H9 (cell line): ENCODE data around the gene COL4A1. TPM values are rescaled to one million over a fixed set of nuclear protein-coding genes. Genes with fewer than 3 reads are reported as not detected.
A peak's percentile ranks its signal among the peaks of the same experiment; 100 is the strongest.

Experiments used
- DNase-seq: peaks from one replicate; pipeline ENCODE4 v3.0.0-alpha.2; 2017
- H2AFZ ChIP-seq: one replicate; pipeline ENCODE4 v1.6.1; 2013; ENCODE audit warnings: mild to moderate bottlenecking, low read length, control low read depth, moderate library complexity
- H2AK5ac ChIP-seq: 2 replicates; pipeline ENCODE4 v1.6.1; 2013; ENCODE audit warnings: low read length, control low read depth, mixed read lengths; ENCODE audit not compliant: insufficient read length
- H2BK120ac ChIP-seq: one replicate; pipeline ENCODE4 v1.6.1; 2013; ENCODE audit warnings: low read depth, mild to moderate bottlenecking, low read length, control low read depth, inconsistent platforms; ENCODE audit not compliant: poor library complexity, severe bottlenecking
- H2BK12ac ChIP-seq: 2 replicates; pipeline ENCODE4 v1.6.1; 2013; ENCODE audit warnings: low read length, control low read depth, mixed read lengths, low read depth; ENCODE audit not compliant: insufficient read length
- H2BK15ac ChIP-seq: 2 replicates; pipeline ENCODE4 v1.6.1; 2013; ENCODE audit warnings: low read depth, low read length, control low read depth
- H2BK20ac ChIP-seq: one replicate; pipeline ENCODE4 v1.6.1; 2013; ENCODE audit warnings: low read depth, mild to moderate bottlenecking, low read length, control low read depth, inconsistent platforms; ENCODE audit not compliant: poor library complexity, severe bottlenecking
- H2BK5ac ChIP-seq: 2 replicates; pipeline ENCODE4 v1.6.1; 2013; ENCODE audit warnings: low read length, control low read depth, mixed read lengths; ENCODE audit not compliant: insufficient read length
- H3K14ac ChIP-seq: 2 replicates; pipeline ENCODE4 v1.6.1; 2013; ENCODE audit warnings: low read length, control low read depth; ENCODE audit not compliant: insufficient read depth
- H3K18ac ChIP-seq: 2 replicates; pipeline ENCODE4 v1.6.1; 2013; ENCODE audit warnings: low read depth, mild to moderate bottlenecking, mixed read lengths, low read length, control low read depth; ENCODE audit not compliant: insufficient read length
- H3K23ac ChIP-seq: 2 replicates; pipeline ENCODE4 v1.6.1; 2013; ENCODE audit warnings: low read length, control low read depth, mixed read lengths, low read depth; ENCODE audit not compliant: insufficient read length
- H3K23me2 ChIP-seq: 2 replicates; pipeline ENCODE4 v1.6.1; 2013; ENCODE audit warnings: low read depth, mild to moderate bottlenecking, mixed read lengths, low read length, control low read depth; ENCODE audit not compliant: insufficient read length, poor library complexity, severe bottlenecking
- H3K27ac ChIP-seq: 2 replicates; pipeline ENCODE4 v1.5.1; 2013; ENCODE audit warnings: low read length, control low read depth, mixed read lengths, low read depth; ENCODE audit not compliant: insufficient read length
- H3K27me3 ChIP-seq: 2 replicates; pipeline ENCODE4 v1.6.1; 2013; ENCODE audit warnings: low read length, control low read depth, inconsistent platforms; ENCODE audit not compliant: insufficient read depth
- H3K4ac ChIP-seq: 2 replicates; pipeline ENCODE4 v1.6.1; 2013; ENCODE audit warnings: low read depth, mild to moderate bottlenecking, control low read depth, inconsistent platforms, low read length, moderate library complexity
- H3K4me1 ChIP-seq: 2 replicates; pipeline ENCODE4 v1.6.1; 2013; ENCODE audit warnings: low read length, control low read depth, inconsistent platforms; ENCODE audit not compliant: insufficient read depth
- H3K4me2 ChIP-seq: 2 replicates; pipeline ENCODE4 v1.6.1; 2013; ENCODE audit warnings: low read length, control low read depth, mixed read lengths; ENCODE audit not compliant: insufficient read length, insufficient read depth
- H3K56ac ChIP-seq: 2 replicates; pipeline ENCODE4 v1.6.1; 2013; ENCODE audit warnings: low read depth, mild to moderate bottlenecking, mixed read lengths, low read length, control low read depth; ENCODE audit not compliant: insufficient read length
- H3K79me1 ChIP-seq: 2 replicates; pipeline ENCODE4 v1.6.1; 2013; ENCODE audit warnings: low read depth, mild to moderate bottlenecking, moderate library complexity, low read length, control low read depth, inconsistent platforms; ENCODE audit not compliant: insufficient read depth, poor library complexity, severe bottlenecking
- H3K79me2 ChIP-seq: 2 replicates; pipeline ENCODE4 v1.6.1; 2013; ENCODE audit warnings: low read length, control low read depth, inconsistent platforms; ENCODE audit not compliant: insufficient read depth
- H3K9ac ChIP-seq: 2 replicates; pipeline ENCODE4 v1.6.1; 2013; ENCODE audit warnings: low read length, control low read depth, mixed read lengths; ENCODE audit not compliant: insufficient read length; ENCODE audit errors: extremely low read depth
- H3K9me3 ChIP-seq: one replicate; pipeline ENCODE4 v1.6.1; 2013; ENCODE audit warnings: low read depth, low read length, inconsistent platforms; ENCODE audit not compliant: control insufficient read depth
- H3T11ph ChIP-seq: one replicate; pipeline ENCODE4 v1.6.1; 2013; ENCODE audit warnings: mild to moderate bottlenecking, low read length, control low read depth, inconsistent platforms
- H4K20me1 ChIP-seq: one replicate; pipeline ENCODE4 v1.6.1; 2013; ENCODE audit not compliant: control insufficient read depth, insufficient read length, insufficient read depth
- H4K5ac ChIP-seq: 2 replicates; pipeline ENCODE4 v1.6.1; 2013; ENCODE audit warnings: low read depth, mild to moderate bottlenecking, mixed read lengths, low read length, control low read depth; ENCODE audit not compliant: insufficient read length
- H4K8ac ChIP-seq: replicated peaks from 2 replicates; pipeline ENCODE4 v1.6.1; 2013; ENCODE audit warnings: low read length, control low read depth, mixed read lengths, low read depth; ENCODE audit not compliant: insufficient read length
- H4K91ac ChIP-seq: 2 replicates; pipeline ENCODE4 v1.6.1; 2013; ENCODE audit warnings: low read depth, mild to moderate bottlenecking, moderate library complexity, mixed read lengths, low read length, control low read depth; ENCODE audit not compliant: insufficient read length
- H3K27ac Mint-ChIP-seq, 3 experiments: 2 replicates in 2 of 3; 3 replicates in 1 of 3; pipeline ENCODE4 v1.8.0; 2020 to 2021; ENCODE audit warnings: mixed read lengths in 3 of 3, mild to moderate bottlenecking in 1 of 3, moderate library complexity in 1 of 3
- H3K27me3 Mint-ChIP-seq: 2 replicates; pipeline ENCODE4 v1.8.0; 2021; ENCODE audit warnings: low read depth, mild to moderate bottlenecking, moderate library complexity, mixed read lengths
- H3K36me3 Mint-ChIP-seq, 3 experiments: 2 replicates in 2 of 3; 3 replicates in 1 of 3; pipeline ENCODE4 v1.8.0; 2020 to 2021; ENCODE audit warnings: low read depth in 3 of 3, mixed read lengths in 3 of 3; ENCODE audit not compliant: insufficient read depth in 1 of 3
- H3K4me1 Mint-ChIP-seq, 2 experiments: 2 replicates each; pipeline ENCODE4 v1.8.0; 2020; ENCODE audit warnings: mixed read lengths in 2 of 2
- H3K4me3 Mint-ChIP-seq, 2 experiments: 2 replicates in 1 of 2; 3 replicates in 1 of 2; pipeline ENCODE4 v1.8.0; 2020 to 2021; ENCODE audit warnings: mild to moderate bottlenecking in 2 of 2, mixed read lengths in 2 of 2, moderate library complexity in 1 of 2
- H3K9me3 Mint-ChIP-seq, 2 experiments: 2 replicates in 1 of 2; 3 replicates in 1 of 2; pipeline ENCODE4 v1.8.0; 2020; ENCODE audit warnings: mild to moderate bottlenecking in 2 of 2, mixed read lengths in 2 of 2, moderate library complexity in 1 of 2
- WGBS: extraction: QIAGEN DNeasy Blood & Tissue Kit; methylation state at CpG from one replicate; pipeline ENCODE4 v1.1.7; 2013; ENCODE audit warnings: missing lambda C conversion rate, low lambda C conversion rate, mixed read lengths; ENCODE audit not compliant: insufficient read length; ENCODE audit errors: extremely low coverage; 5-methylcytosine and 5-hydroxymethylcytosine counted together
- total RNA-seq: library from RNA; stranded (reverse); gene quantifications from 2 replicates; pipeline ENCODE4 v1.2.1, GENCODE V29; 2021
- TF ChIP-seq, protein P1 (sequence below): fragments of 200-600 bp; sonication (generic); conservative IDR thresholded peaks from 3 replicates; pipeline ENCODE4 v1.8.0; 2021; ENCODE audit warnings: antibody characterized with exemption, mild to moderate bottlenecking

The COL4A1 gene
- total RNA-seq, 1 experiment from 2014 or later, result 73.1 TPM

DNA sequence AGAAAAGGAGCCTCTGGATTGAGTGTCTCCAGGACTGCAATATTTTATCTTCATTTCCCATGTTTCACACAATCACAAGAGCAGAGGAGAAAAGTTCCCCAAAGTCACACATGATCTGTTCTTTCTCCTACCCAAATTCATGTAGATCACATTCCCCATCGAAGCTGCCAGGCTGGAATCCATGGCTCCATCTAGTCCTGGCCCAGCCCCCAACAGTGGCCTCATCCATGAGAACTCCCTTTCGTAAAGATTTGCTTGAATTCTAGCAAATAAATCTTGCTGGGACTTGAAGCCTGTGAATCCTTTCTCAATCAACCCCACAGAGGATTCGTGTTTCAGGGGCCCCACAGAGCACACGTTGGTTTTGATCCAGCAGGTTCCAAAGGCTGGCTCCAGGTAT, 109.5 kb downstream of the COL4A1 start:
- H3K18ac ChIP-seq, result no peak overlapping the region
- no peak overlapping the region for H2AFZ ChIP-seq
- no peaks in the 10 kb centered on the region for H3K79me2 ChIP-seq
- Mint-ChIP-seq H3K4me3 (no peak overlapping the region), H3K27me3 (0 out of 2 replicates have a peak, but pooled peaks cover 2% of the 10 kb centered on the region), H3K27ac (peak overlapping the region in 1 of 3 experiments; percentile 75; a peak in 3 of 7 replicates), H3K36me3 (peaks cover 3 to 27% (median 4%) of the 10 kb centered on the region in 3 experiments; a peak in 5 of 7 replicates), H3K9me3 (peaks cover 0 to 3% of the 10 kb centered on the region in 2 experiments; a peak in 1 of 5 replicates), H3K4me1 (peaks cover 0 to 5% of the 10 kb centered on the region in 2 experiments; a peak in 2 of 4 replicates)
- H3K4ac ChIP-seq, result no peak overlapping the region
- H3T11ph ChIP-seq, result no peak overlapping the region
- no peak overlapping the region for H2AK5ac ChIP-seq
- H4K20me1 ChIP-seq, result no peaks in the 10 kb centered on the region
- H2BK20ac ChIP-seq, result no peak overlapping the region
- DNase-seq, result no peak
- H2BK12ac ChIP-seq, result no peak overlapping the region
- TF ChIP-seq, protein P1, sequence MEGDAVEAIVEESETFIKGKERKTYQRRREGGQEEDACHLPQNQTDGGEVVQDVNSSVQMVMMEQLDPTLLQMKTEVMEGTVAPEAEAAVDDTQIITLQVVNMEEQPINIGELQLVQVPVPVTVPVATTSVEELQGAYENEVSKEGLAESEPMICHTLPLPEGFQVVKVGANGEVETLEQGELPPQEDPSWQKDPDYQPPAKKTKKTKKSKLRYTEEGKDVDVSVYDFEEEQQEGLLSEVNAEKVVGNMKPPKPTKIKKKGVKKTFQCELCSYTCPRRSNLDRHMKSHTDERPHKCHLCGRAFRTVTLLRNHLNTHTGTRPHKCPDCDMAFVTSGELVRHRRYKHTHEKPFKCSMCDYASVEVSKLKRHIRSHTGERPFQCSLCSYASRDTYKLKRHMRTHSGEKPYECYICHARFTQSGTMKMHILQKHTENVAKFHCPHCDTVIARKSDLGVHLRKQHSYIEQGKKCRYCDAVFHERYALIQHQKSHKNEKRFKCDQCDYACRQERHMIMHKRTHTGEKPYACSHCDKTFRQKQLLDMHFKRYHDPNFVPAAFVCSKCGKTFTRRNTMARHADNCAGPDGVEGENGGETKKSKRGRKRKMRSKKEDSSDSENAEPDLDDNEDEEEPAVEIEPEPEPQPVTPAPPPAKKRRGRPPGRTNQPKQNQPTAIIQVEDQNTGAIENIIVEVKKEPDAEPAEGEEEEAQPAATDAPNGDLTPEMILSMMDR, result no peak
- no peak overlapping the region for H3K23ac ChIP-seq
- no peak overlapping the region for H3K27ac ChIP-seq
- H2BK120ac ChIP-seq, result no peak overlapping the region
- no peak overlapping the region for H3K56ac ChIP-seq
- H3K23me2 ChIP-seq, result no peaks in the 10 kb centered on the region
- no peaks in the 10 kb centered on the region for H3K9me3 ChIP-seq
- no peak overlapping the region for H2BK5ac ChIP-seq
- no peak overlapping the region for H3K9ac ChIP-seq
- no peak overlapping the region for H3K14ac ChIP-seq
- no peak overlapping the region for H2BK15ac ChIP-seq
- H3K4me2 ChIP-seq, result no peak overlapping the region
- H3K4me1 ChIP-seq, result no peaks in the 10 kb centered on the region
- H3K79me1 ChIP-seq, result no peaks in the 10 kb centered on the region
- no peak overlapping the region for H4K91ac ChIP-seq
- H4K5ac ChIP-seq, result no peak overlapping the region
- H4K8ac ChIP-seq, result no peak overlapping the region
- no peaks in the 10 kb centered on the region for H3K27me3 ChIP-seq
- WGBS, result no CpG with 5 or more reads among the region's 4 CpGs
